Measurements from ENCODE around the gene BMS1. TPM values are rescaled to one million over a fixed set of nuclear protein-coding genes. Genes with fewer than 3 reads are reported as not detected.

Gene BMS1
- total RNA-seq, 1 donor from 2014 or later: 35.6 TPM

Other genes starting within 250 kb of the BMS1 start
- gene ZNF33B, start 144.2 kb upstream of the BMS1 start, total RNA-seq: 7.6 and 7.9 TPM in 2 replicates